ENCODE results near the gene NPAS2. TPM values are rescaled to one million over a fixed set of nuclear protein-coding genes. Genes with fewer than 3 reads are reported as not detected.

The NPAS2 gene
- total RNA-seq, 2 donors from 2014 or later = 29.2 to 50.8 TPM

DNA sequence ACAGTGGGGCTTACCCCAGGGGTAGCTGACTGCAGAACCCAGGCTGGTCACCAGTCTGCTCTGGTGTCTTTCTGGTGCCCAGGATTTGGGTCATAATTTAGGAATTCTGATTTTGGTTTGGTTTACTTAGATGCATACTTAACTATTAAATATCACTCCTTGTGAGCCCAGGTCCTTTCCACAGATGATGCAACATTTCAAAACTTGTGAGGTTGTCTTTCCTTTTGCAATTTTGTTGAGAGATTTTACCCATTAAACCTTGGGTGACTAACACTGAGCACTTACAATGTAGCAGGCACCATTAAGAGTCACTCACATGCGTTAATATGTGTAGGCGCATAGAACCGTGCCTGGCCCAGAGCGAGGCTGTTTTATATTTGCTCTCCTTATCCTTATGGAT lies 120.3 kb downstream of the NPAS2 start:
- no peaks in the 10 kb centered on the region for H3K9me3 ChIP-seq
- ATAC-seq (ENCODE audit: insufficient number of reproducible peaks, low FRiP score, low read depth) (no peak), DNase-seq (ENCODE audit: low spot score) (no peak)
- H3K36me3 ChIP-seq = peaks cover 7% of the 10 kb centered on the region
- H3K4me1 ChIP-seq (ENCODE audit: control insufficient read depth in 1 of 2, low read depth in 2 of 2) = peaks cover 4 to 21% of the 10 kb centered on the region in 2 donors
- no peak overlapping the region for H3K4me3 ChIP-seq
- H3K27ac ChIP-seq = no peak overlapping the region
- H3K27me3 ChIP-seq (replicated peaks; ENCODE audit: insufficient read depth) = no peaks in the 10 kb centered on the region
- TF ChIP-seq, protein P1, sequence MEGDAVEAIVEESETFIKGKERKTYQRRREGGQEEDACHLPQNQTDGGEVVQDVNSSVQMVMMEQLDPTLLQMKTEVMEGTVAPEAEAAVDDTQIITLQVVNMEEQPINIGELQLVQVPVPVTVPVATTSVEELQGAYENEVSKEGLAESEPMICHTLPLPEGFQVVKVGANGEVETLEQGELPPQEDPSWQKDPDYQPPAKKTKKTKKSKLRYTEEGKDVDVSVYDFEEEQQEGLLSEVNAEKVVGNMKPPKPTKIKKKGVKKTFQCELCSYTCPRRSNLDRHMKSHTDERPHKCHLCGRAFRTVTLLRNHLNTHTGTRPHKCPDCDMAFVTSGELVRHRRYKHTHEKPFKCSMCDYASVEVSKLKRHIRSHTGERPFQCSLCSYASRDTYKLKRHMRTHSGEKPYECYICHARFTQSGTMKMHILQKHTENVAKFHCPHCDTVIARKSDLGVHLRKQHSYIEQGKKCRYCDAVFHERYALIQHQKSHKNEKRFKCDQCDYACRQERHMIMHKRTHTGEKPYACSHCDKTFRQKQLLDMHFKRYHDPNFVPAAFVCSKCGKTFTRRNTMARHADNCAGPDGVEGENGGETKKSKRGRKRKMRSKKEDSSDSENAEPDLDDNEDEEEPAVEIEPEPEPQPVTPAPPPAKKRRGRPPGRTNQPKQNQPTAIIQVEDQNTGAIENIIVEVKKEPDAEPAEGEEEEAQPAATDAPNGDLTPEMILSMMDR (IDR thresholded peaks at IDR 0.05) = no peak

DNA sequence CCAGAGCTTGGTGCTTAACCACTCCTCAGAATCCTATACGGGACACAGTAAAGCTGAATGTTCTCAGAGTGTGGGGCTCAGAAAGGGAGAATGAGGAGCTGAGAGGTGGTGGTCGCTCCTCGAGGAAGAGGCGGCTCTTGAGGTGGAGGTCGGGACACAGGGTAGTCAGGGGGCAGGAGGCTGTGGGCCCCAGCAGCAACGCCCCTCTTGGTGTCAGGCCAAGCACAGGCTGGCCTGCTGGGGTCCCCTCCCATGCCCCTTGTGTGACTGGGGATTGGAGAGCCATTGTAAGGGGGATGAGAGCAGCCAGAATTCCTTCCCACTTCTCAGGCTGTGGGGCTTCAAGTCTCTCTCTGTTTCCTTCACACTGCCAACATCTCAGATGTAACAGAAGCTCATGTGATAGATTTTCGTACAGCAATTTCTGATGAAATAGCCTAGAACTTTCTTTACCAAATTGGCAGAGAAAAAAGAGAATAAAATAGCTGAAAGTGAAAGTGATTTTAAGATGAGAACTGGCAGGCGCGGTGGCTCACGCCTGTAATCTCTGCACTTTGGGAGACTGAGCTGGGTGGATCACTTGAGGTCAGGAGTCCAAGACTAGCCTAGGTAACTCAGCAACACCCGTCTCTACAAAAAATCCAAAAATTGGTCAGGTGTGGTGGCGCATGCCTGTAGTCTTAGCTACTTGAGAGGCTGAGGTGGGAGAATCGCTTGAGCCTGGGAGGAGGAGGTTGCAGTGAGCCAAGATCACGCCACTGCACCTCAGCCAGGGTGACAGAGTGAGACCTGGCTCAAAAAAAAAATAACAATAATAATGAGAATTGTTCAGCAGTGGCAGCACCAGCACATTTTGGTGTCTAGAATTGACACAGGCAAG lies 121.1 kb downstream of the NPAS2 start:
- peak overlapping the region in 1 of 2 donors; percentile 62 for H3K27ac ChIP-seq
- peak overlapping the region; percentile 15 for H3K4me3 ChIP-seq
- H3K36me3 ChIP-seq = peaks cover 7% of the 10 kb centered on the region
- TF ChIP-seq, protein P1 (IDR thresholded peaks at IDR 0.05) = no peak
- peaks cover 0 to 13% of the 10 kb centered on the region in 2 donors for H3K4me1 ChIP-seq (ENCODE audit: control insufficient read depth in 1 of 2, low read depth in 2 of 2)
- no peaks in the 10 kb centered on the region for H3K9me3 ChIP-seq
- no peak for DNase-seq (ENCODE audit: low spot score)
- ATAC-seq (ENCODE audit: insufficient number of reproducible peaks, low FRiP score, low read depth) = no peak
- H3K27me3 ChIP-seq (replicated peaks; ENCODE audit: insufficient read depth) = no peaks in the 10 kb centered on the region

DNA sequence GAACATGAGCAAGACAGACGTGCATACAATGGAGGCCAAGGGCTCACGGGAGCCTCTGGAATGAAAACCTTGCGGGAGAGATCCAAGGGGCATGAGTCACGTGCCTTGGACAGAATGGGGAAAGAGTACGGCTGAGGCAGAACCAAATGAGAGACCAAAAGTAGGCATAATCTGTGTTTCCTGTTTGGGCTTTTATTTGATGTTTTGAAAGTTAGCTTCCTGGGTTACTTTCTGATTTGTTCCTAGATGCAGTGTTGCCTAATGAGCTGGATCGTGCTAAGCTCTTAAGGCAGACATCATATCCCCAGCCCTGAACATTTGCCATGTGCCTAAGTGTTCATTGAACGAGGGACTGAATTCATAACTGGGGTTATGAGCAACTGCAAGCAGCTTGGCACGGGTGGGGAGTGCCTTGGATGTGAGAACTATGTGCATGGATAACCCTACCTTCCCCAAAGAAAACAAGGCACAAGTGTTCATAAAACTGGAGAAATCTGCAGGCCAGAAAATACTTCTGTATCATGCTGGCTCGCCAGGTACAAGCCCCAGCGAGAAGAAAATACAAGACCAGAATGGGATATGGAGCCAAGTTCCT lies 121.8 kb downstream of the NPAS2 start:
- ATAC-seq (ENCODE audit: insufficient number of reproducible peaks, low FRiP score, low read depth) = peak; percentile 68
- TF ChIP-seq, protein P1 (IDR thresholded peaks at IDR 0.05) = no peak
- peaks cover 7% of the 10 kb centered on the region for H3K36me3 ChIP-seq
- H3K27me3 ChIP-seq (replicated peaks; ENCODE audit: insufficient read depth) = no peaks in the 10 kb centered on the region
- H3K27ac ChIP-seq = peak overlapping the region; percentile 5 to 62
- no peak for DNase-seq (ENCODE audit: low spot score)
- peak overlapping the region; percentile 15 for H3K4me3 ChIP-seq
- no peaks in the 10 kb centered on the region for H3K9me3 ChIP-seq
- peaks cover 0 to 11% of the 10 kb centered on the region in 2 donors for H3K4me1 ChIP-seq (ENCODE audit: control insufficient read depth in 1 of 2, low read depth in 2 of 2)

DNA sequence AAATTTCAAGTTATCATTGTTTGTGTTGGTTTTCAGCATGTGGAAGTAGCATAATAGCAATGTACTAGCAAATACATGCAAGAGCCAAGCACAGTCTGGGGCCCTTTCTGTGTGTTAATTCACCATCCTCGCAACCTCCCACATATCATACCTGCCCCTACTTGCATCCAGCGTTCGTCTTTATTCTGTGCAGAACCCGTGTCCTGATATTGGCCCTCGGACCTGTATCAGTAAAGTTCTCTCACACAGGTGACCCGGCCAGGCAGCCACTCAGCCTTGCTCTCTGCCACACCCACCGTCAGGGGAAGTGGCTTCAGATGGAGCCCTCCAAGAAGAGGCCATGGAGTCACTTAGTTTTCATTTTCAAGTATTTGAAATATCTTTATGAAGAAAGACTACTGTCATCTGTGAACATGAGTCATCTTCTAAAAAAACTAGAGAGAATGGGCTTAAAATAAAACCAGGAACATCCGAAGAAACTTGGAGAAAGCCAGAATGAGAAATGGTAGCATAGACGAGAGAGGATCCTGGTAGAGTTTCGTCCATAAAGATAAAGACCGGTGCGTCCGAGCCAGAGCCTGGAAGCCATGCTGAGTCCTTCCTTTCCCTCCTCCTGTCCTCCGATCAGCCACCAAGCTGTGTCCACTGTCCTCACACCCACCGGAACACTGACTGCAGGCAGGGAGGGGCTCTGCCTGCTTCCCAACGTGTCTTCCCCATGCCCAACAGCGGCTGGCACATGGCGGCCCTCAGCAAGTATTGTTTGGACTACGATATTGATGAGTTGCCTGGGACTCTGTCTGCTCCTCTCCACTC lies 124.9 kb downstream of the NPAS2 start:
- Histone ChIP-seq H3K9me3 (no peaks in the 10 kb centered on the region), H3K4me1 (ENCODE audit: control insufficient read depth in 1 of 2, low read depth in 2 of 2) (peaks cover 0 to 11% of the 10 kb centered on the region in 2 donors), H3K27ac (no peak overlapping the region), H3K4me3 (no peak overlapping the region), H3K27me3 (replicated peaks; ENCODE audit: insufficient read depth) (no peaks in the 10 kb centered on the region), H3K36me3 (peaks cover 5% of the 10 kb centered on the region)
- DNase-seq (ENCODE audit: low spot score) (no peak), ATAC-seq (ENCODE audit: insufficient number of reproducible peaks, low FRiP score, low read depth) (no peak)
- TF ChIP-seq, protein P1 (IDR thresholded peaks at IDR 0.05) = no peak

DNA sequence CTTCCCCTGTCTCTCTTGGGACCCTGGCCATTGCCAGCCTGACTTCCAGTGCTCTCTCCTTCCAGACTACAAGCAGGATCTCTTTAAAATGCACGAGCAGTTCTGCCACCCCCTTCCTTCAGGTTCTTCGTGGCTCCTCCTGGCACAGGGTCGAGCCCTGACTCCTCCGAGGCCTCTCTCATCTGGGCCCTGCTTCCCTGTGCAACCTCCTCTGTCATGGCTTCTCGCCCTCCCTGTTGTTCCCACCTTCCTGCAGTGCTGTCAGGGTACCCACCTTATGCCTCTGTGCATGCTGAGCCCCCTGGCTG lies 125.4 kb downstream of the NPAS2 start:
- H3K36me3 ChIP-seq = peaks cover 5% of the 10 kb centered on the region
- TF ChIP-seq, protein P1 (IDR thresholded peaks at IDR 0.05) = no peak
- no peak for DNase-seq (ENCODE audit: low spot score)
- ATAC-seq (ENCODE audit: insufficient number of reproducible peaks, low FRiP score, low read depth) = no peak
- H3K4me1 ChIP-seq (ENCODE audit: control insufficient read depth in 1 of 2, low read depth in 2 of 2) = peaks cover 0 to 11% of the 10 kb centered on the region in 2 donors
- H3K4me3 ChIP-seq = no peak overlapping the region
- no peak overlapping the region for H3K27ac ChIP-seq
- no peaks in the 10 kb centered on the region for H3K9me3 ChIP-seq
- H3K27me3 ChIP-seq (replicated peaks; ENCODE audit: insufficient read depth) = no peaks in the 10 kb centered on the region
